Prostate gland (tissue), 2 donors: ENCODE results near the gene POLR3E.

Source experiments
- POLR2A ChIP-seq: fragments of 450-650 bp; IDR thresholded peaks from one replicate; pipeline ENCODE4 v1.6.1; 2016; ENCODE audit warnings: antibody characterized with exemption, mild to moderate bottlenecking
- POLR2AphosphoS5 ChIP-seq: sonication (generic); formaldehyde crosslinking; IDR thresholded peaks from one replicate; pipeline ENCODE4 v1.6.1; 2017; ENCODE audit warnings: antibody characterized with exemption
- TF ChIP-seq, protein P1 (sequence below), 4 experiments: fragments of 200-600 bp in 2 of 4; fragments of 450-650 bp in 2 of 4; sonication (generic) in 2 of 4; IDR thresholded peaks; 1 replicate in 3 of 4; 2 replicates in 1 of 4; pipeline ENCODE4 v1.5.1; 2016 to 2019; ENCODE audit warnings: antibody characterized with exemption in 4 of 4, mild to moderate bottlenecking in 2 of 4, moderate library complexity in 2 of 4

- TF ChIP-seq, protein P1, sequence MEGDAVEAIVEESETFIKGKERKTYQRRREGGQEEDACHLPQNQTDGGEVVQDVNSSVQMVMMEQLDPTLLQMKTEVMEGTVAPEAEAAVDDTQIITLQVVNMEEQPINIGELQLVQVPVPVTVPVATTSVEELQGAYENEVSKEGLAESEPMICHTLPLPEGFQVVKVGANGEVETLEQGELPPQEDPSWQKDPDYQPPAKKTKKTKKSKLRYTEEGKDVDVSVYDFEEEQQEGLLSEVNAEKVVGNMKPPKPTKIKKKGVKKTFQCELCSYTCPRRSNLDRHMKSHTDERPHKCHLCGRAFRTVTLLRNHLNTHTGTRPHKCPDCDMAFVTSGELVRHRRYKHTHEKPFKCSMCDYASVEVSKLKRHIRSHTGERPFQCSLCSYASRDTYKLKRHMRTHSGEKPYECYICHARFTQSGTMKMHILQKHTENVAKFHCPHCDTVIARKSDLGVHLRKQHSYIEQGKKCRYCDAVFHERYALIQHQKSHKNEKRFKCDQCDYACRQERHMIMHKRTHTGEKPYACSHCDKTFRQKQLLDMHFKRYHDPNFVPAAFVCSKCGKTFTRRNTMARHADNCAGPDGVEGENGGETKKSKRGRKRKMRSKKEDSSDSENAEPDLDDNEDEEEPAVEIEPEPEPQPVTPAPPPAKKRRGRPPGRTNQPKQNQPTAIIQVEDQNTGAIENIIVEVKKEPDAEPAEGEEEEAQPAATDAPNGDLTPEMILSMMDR (IDR thresholded peaks at IDR 0.05): no peak
- no peak for TF ChIP-seq POLR2A
- no peak for TF ChIP-seq POLR2AphosphoS5
These were observed 3.8 kb upstream of the POLR3E start for GRCh38 chr16:22293137-22294106.
